Gastrocnemius medialis (tissue), 4 donors: ENCODE measurements around the gene CAMK4.

Experiments
- POLR2A ChIP-seq, 2 donors: fragments of 450-650 bp; IDR thresholded peaks; one replicate each; pipeline ENCODE4 v1.6.1; 2017; ENCODE audit warnings: antibody characterized with exemption in 2 of 2, mild to moderate bottlenecking in 2 of 2, moderate library complexity in 2 of 2
- TF ChIP-seq, protein P1 (sequence below), 5 experiments: fragments of 450-650 bp in 3 of 5; fragments of 200-600 bp in 2 of 5; sonication (generic) in 2 of 5; IDR thresholded peaks in 4 of 5; conservative IDR thresholded peaks in 1 of 5; 1 replicate in 4 of 5; 2 replicates in 1 of 5; pipeline ENCODE4 v1.5.1; 2016 to 2019; ENCODE audit warnings: antibody characterized with exemption in 5 of 5, mild to moderate bottlenecking in 3 of 5, moderate library complexity in 3 of 5

DNA sequence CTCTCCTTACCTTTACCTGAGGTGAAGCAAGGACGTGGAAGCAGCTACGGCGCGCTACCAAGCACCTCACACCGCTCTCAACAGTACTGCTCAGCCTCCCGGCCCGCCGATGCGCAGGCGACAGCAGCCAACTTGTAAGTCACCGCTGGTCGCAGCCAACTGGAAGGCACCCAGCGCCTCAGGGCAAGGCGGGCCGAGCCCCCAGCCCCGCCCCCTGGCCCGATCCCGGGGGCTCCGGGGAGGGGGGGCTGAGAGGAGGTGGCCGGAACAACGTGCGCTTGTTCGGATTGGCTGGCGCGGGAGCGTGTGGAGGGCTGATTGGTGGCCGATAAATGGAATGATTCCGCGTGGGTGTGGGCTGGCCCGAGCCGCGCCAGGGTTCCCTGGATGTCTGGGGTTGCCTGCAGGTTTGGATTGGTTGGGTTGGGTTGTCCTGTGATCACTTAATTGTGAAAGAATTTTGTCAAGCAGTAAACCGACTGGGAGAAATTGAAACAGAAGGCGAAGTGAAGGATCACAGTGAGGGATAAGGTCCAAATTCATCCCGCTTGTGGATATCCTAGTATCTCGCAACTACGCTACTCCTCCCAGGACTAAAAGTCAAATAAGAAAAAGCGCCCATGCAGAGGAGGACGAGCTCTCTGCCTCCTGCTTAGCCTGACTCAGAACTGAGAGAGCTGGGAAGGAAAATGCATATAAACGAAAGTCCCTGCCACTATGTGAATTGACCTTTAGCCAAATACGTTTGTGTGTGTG, 288.4 kb downstream of the CAMK4 start, which contains the start of gene STARD4:
- TF ChIP-seq, protein P1, sequence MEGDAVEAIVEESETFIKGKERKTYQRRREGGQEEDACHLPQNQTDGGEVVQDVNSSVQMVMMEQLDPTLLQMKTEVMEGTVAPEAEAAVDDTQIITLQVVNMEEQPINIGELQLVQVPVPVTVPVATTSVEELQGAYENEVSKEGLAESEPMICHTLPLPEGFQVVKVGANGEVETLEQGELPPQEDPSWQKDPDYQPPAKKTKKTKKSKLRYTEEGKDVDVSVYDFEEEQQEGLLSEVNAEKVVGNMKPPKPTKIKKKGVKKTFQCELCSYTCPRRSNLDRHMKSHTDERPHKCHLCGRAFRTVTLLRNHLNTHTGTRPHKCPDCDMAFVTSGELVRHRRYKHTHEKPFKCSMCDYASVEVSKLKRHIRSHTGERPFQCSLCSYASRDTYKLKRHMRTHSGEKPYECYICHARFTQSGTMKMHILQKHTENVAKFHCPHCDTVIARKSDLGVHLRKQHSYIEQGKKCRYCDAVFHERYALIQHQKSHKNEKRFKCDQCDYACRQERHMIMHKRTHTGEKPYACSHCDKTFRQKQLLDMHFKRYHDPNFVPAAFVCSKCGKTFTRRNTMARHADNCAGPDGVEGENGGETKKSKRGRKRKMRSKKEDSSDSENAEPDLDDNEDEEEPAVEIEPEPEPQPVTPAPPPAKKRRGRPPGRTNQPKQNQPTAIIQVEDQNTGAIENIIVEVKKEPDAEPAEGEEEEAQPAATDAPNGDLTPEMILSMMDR (IDR thresholded peaks at IDR 0.05 in 4 of 5, conservative IDR thresholded peaks at IDR 0.05 in 1 of 5): no peak
- TF ChIP-seq POLR2A (IDR thresholded peaks at IDR 0.05): peak; percentile 48 to 76
